AG20443 (cell line): ENCODE results near the gene VGF.
"Not testable (repeated sequence)": the region's sequence is repeated elsewhere in the genome, so short reads cannot be mapped to it uniquely, and the experiment has no call there.

Experiments
- DNase-seq: peaks from one replicate; pipeline ENCODE4 v3.0.0; 2012; ENCODE audit warnings: low spot score, mixed read lengths

Gene VGF

DNA sequence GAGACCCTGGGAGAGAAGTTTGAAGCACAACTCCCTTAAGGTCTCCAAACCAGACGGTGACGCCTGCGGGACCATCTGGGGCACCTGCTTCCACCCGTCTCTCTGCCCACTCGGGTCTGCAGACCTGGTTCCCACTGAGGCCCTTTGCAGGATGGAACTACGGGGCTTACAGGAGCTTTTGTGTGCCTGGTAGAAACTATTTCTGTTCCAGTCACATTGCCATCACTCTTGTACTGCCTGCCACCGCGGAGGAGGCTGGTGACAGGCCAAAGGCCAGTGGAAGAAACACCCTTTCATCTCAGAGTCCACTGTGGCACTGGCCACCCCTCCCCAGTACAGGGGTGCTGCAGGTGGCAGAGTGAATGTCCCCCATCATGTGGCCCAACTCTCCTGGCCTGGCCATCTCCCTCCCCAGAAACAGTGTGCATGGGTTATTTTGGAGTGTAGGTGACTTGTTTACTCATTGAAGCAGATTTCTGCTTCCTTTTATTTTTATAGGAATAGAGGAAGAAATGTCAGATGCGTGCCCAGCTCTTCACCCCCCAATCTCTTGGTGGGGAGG, 27.6 kb downstream of the VGF start:
- no peak for DNase-seq

DNA sequence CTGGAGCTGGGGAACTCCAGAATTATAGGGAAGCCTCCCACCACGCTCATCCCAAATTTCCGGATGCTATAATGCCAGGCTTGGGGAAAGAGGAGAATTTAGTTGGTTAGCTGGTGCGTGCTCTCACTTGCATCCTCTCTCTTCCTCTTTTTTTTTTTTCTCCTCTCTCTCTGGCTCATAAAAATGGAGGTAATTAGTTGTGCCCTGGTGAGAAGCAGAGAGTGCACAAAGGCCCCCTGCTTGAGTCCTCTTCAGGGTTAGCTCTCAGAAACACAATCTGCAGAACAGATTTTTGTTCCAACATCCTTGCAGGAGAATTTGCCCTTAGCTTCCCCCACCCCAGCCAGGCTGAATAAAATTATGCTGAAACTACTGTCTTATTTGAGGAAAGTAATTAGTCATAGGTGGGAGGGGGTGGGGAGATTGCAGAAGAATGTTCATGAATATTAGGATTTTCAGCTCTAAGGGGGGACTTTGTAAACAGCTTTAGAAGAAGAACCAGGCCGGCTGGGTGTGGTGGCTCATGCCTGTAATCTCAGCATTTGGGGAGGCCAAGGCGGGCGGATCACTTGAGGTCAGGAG, 30.9 kb downstream of the VGF start:
- no peak for DNase-seq

GRCh38 chr7:101133621-101134398, 31.6 kb downstream of the VGF start:
- DNase-seq: no peak

DNA sequence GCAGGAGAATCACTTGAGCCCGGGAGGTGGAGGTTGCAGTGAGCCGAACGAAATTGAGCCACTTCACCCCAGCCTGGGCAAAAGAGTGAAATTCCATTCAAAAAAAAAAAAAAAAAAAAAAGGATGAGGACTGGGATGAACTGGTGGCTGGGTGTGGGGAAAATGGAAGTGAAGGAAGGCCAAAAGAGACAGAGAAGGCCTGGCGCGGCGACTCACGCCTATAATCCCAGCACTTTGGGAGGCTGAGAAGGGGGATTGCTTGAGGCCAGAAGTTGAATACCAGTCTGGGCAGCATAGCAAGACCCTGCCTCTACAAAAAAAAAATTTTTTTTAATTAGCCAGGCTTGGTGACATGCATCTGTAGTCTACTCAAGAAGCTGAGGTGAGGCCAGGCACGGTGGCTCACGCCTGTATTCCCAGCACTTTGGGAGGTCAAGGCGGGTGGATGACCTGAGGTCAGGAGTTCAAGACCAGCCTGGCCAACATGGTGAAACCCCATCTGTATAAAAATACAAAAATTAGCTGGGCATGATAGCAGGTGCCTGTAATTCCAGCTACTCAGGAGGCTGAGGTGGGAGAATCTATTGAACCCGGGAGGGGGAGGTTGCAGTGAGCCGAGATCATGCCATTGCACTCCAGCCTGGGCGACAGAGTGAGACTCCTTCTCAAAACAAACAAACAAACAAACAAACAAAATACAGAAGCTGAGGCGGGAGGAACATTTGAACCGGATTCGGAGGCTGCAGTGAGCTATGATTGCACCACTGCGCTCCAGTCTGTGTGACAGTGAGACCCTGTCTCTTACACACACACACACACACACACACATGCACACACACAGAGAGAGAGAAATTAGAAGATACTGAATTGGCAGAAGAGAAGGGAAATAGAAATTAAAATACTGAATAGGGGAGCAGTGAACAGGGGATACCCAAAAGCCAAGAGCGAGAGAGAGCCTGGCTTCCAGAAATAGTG, 32.5 kb downstream of the VGF start:
- not testable (repeated sequence) for DNase-seq

DNA sequence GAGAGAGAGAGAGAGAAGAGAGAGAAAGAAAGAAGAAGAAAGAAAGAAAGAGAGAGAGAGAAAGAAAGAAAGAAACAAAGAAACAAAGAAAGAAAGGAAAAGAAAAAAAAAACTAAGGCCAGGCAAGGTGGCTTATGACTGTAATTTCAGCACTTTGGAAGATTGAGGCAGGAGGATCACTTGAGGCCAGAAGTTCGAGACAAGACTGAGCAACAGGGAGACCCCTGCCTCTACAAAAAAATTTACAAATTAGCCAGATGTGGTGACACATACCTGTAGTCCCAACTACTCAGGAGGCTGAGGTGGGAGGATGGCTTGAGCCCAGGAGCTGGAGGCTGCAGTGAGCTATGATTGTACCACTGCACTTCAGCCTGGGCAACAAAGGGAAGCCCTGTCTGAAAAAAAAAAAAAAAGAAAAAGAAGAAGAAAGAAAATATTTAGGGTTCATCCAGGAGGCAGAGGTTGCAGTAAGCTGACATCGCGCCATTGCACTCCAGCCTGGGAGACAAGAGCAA, 35.7 kb downstream of the VGF start:
- no peak for DNase-seq

GRCh38 chr7:101128040-101128834, 37.1 kb downstream of the VGF start:
- no peak for DNase-seq

DNA sequence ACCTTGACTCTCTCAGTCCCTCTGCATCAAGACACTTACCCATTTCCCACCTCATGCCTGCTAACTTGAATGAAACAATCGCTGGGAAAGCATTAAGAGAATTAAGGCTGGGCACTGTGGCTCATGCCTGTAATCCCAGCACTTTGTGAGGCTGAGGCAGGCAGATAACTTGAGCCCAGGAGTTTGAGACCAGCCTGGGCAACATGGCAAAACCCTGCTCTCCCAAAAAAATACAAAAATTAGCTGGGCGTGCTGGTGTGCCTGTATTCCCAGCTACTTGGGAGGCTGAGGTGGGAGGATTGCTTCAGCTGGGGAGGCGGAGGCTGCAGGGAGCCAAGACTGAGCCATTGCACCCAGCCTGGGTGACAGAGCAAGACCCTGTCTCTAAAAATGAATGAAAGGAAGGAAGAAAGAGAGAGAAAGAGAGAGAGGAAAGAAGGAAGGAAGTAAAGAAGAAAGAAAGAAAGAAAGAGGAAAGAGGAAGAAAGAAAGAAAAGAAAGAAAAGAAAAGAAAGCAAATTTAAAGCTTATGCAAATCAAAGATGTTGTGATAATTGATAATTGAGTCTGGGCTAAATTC, 37.8 kb downstream of the VGF start:
- DNase-seq: no peak

DNA sequence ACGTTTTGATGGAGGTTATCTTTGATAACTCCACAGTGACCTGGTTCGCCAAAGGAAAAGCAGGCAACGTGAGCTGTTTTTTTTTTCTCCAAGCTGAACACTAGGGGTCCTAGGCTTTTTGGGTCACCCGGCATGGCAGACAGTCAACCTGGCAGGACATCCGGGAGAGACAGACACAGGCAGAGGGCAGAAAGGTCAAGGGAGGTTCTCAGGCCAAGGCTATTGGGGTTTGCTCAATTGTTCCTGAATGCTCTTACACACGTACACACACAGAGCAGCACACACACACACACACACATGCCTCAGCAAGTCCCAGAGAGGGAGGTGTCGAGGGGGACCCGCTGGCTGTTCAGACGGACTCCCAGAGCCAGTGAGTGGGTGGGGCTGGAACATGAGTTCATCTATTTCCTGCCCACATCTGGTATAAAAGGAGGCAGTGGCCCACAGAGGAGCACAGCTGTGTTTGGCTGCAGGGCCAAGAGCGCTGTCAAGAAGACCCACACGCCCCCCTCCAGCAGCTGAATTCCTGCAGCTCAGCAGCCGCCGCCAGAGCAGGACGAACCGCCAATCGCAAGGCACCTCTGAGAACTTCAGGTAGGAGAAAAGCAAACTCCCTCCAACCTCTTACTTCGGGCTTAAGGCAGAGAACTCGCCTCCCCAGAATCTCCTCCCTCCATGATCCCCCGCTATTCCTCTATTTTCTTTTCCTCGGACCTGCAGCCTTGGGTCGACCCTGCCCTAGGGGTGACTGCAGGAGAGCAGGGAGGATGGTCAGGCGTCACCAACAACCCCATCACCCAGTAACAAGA, 38.5 kb downstream of the VGF start, which contains the start of gene SERPINE1:
Gene SERPINE1, plus strand, starts transcription at position 454 of the 809 bp plus-strand sequence. CDS start 1,290 bp downstream, outside the sequence.
- peak; percentile 94 for DNase-seq

- peak; percentile 54 for DNase-seq
These were observed 39.2 kb downstream of the VGF start for GRCh38 chr7:101125989-101126650.

DNA sequence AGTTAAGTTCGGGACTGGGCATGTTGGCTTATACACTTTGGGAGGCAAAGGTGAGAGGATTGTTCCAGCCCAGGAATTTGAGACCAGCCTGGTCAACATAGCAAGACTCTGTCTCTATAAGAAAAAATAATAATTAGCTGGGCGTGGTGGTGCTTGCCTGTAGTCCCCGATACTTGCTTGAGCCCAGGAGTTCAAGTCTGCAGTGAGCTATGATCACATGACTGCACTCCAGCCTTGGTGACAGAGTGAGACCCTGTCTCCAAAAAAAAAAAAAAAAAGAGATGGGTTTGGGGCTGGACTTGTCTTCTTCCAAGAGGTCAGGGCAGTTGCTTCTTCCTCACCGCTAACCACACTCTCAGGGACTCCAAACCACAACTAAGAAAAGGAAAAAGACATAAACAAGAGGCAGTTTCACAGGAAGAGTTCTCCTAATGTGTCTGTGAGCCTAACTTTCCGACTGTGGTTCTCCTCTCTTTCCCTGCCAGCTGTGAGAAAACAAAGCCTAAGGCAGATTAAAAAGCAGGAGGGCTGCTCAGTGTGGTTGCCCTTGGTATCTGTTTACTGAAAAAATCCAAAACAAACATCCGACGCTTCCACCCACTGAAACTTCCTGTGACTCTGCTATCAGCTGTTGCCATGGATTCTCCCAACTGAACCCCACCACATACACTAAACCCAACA, 40.9 kb downstream of the VGF start:
- peak; percentile 68 for DNase-seq

DNA sequence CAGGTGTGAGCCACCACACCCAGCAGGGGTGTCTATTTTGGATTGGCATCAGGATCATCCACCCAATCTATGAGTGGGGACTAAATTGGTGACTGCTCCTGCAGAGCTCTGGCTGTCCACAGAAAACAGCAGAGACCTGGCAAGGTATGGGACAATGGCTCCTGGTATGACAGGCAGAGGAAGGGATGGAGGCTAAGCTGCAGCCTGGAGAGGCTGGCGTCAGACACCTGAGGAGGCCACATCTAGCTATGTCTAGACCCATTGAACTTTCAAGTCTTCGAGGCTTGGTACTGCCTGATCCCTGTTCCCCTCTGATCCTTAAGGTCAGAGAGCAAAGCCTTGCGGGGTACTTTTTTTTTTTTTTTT, 41.7 kb downstream of the VGF start:
- DNase-seq: no peak

- DNase-seq: no peak
These were observed 42.3 kb downstream of the VGF start for GRCh38 chr7:101122933-101123702.

GRCh38 chr7:101121991-101122932, 43.1 kb downstream of the VGF start:
- DNase-seq: peak; percentile 87

DNA sequence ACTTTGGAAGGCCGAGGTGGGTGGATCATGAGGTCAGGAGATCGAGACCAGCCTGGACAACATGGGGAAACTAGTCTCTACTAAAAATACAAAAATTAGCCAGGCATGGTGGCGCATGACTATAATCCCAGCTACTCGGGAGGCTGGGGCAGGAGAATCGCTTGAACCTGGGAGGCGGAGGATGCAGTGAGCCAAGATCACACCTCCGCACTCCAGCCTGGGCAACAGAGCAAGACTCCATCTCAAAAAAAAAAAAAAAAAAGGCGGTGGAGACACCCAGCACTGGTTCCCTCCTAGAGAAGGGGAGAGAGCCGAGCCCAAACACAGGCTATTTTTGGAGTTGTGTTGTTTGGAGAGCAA, 43.8 kb downstream of the VGF start:
- not testable (repeated sequence) for DNase-seq

- no peak for DNase-seq
These were observed 45.1 kb downstream of the VGF start for GRCh38 chr7:101120315-101120714.

- no peak for DNase-seq
These were observed 45.5 kb downstream of the VGF start for GRCh38 chr7:101119876-101120275.

DNA sequence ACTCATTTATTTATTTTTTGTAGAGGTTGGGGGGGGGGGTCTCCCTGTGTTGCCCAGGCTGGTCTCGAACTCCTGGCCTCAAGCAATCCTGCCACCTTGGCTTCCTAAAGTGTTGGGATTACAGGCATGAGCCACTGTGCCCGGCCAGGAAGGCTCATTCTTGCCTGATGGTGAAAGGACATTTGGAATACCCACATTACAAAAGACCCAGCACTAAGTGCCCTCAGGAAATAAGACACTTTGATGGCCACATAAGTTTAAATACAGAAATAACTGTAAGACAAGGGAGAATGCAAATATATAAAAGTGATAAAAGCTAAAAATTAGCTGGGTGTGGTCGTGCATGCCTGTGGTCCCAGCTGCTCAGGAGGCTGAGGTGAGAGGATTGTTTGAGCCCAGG, 46.5 kb downstream of the VGF start:
- DNase-seq: no peak
